Neural cell (in vitro differentiated cells): ENCODE measurements around the gene GALK2. TPM values are rescaled to one million over a fixed set of nuclear protein-coding genes. Genes with fewer than 3 reads are reported as not detected.

Experiments used
- H2AFZ ChIP-seq: fragments of 200-600, 300-800 bp; sonication (generic), shearing (Covaris generic); 2 replicates; pipeline ENCODE4 v1.6.0; 2014; ENCODE audit warnings: low read depth, mild to moderate bottlenecking, antibody characterized with exemption, low read length, moderate library complexity
- H3F3A ChIP-seq: fragments of 200-600 bp; shearing (Covaris generic); 2 replicates; pipeline ENCODE4 v1.6.1; 2016; ENCODE audit warnings: mild to moderate bottlenecking, moderate library complexity, mixed read lengths, antibody characterized with exemption, low read length; ENCODE audit not compliant: insufficient read depth, poor library complexity, severe bottlenecking
- H3K27ac ChIP-seq: fragments of 200-600, 300-800 bp; sonication (generic), shearing (Covaris generic); 2 replicates; pipeline ENCODE4 v1.5.1; 2014; ENCODE audit warnings: mild to moderate bottlenecking, low read length, moderate library complexity
- H3K27me3 ChIP-seq: fragments of 300-800, 200-600 bp; sonication (generic), shearing (Covaris generic); 2 replicates; pipeline ENCODE4 v1.6.0; 2014; ENCODE audit warnings: mild to moderate bottlenecking, low read depth, low read length, moderate library complexity; ENCODE audit not compliant: insufficient read depth
- H3K36me3 ChIP-seq: fragments of 300-800, 200-600 bp; sonication (generic), shearing (Covaris generic); 2 replicates; pipeline ENCODE4 v1.5.1; 2014; ENCODE audit warnings: mild to moderate bottlenecking, antibody characterized with exemption, low read length, moderate library complexity; ENCODE audit not compliant: insufficient read depth
- H3K4me2 ChIP-seq: fragments of 300-800, 200-600 bp; sonication (generic), shearing (Covaris generic); 2 replicates; pipeline ENCODE4 v1.6.0; 2014; ENCODE audit warnings: mild to moderate bottlenecking, low read length
- H3K4me3 ChIP-seq: fragments of 300-800, 200-600 bp; sonication (generic), shearing (Covaris generic); 2 replicates; pipeline ENCODE4 v1.5.1; 2014; ENCODE audit warnings: mild to moderate bottlenecking, low read length, moderate library complexity
- H3K79me2 ChIP-seq: fragments of 200-600 bp; shearing (Covaris generic); replicated peaks from 2 replicates; pipeline ENCODE4 v1.6.0; 2014; ENCODE audit warnings: mild to moderate bottlenecking, low read length, moderate library complexity; ENCODE audit not compliant: insufficient read depth
- H3K9ac ChIP-seq: fragments of 300-800, 200-600 bp; sonication (generic), shearing (Covaris generic); 2 replicates; pipeline ENCODE4 v1.6.1; 2016; ENCODE audit warnings: mild to moderate bottlenecking, low read length, mixed read lengths
- H3K9me2 ChIP-seq: fragments of 200-600 bp; shearing (Covaris generic); 2 replicates; pipeline ENCODE4 v1.6.1; 2016; ENCODE audit warnings: mild to moderate bottlenecking, low read length, mixed read lengths; ENCODE audit not compliant: insufficient read depth
- H3K9me3 ChIP-seq: fragments of 200-600, 300-800 bp; sonication (generic), shearing (Covaris generic); 2 replicates; pipeline ENCODE4 v1.6.1; 2016; ENCODE audit warnings: mild to moderate bottlenecking, mixed run types, low read length, moderate library complexity, mixed read lengths
- H4K20me1 ChIP-seq: fragments of 200-600 bp; shearing (Covaris generic); 2 replicates; pipeline ENCODE4 v1.6.1; 2016; ENCODE audit warnings: mild to moderate bottlenecking, mixed run types; ENCODE audit not compliant: insufficient read depth
- EP300 ChIP-seq: fragments of 450-650 bp; conservative IDR thresholded peaks from 2 replicates; pipeline ENCODE4 v1.6.1; 2014; ENCODE audit warnings: antibody characterized with exemption, mild to moderate bottlenecking, moderate library complexity; ENCODE audit not compliant: poor library complexity, severe bottlenecking
- EZH2 ChIP-seq: fragments of 200-600, 300-800 bp; shearing (Covaris generic), sonication (generic); IDR thresholded peaks from 2 replicates; pipeline ENCODE4 v1.6.1; 2014; ENCODE audit warnings: antibody characterized with exemption, low read length, borderline replicate concordance, mild to moderate bottlenecking; ENCODE audit not compliant: insufficient read depth, poor library complexity, severe bottlenecking
- MXI1 ChIP-seq: fragments of 450-650 bp; conservative IDR thresholded peaks from 2 replicates; pipeline ENCODE4 v1.6.1; 2014; ENCODE audit warnings: antibody characterized with exemption, mild to moderate bottlenecking; ENCODE audit not compliant: poor library complexity, severe bottlenecking
- POLR2AphosphoS5 ChIP-seq: IDR thresholded peaks from 2 replicates; pipeline ENCODE4 v1.6.1; 2012
- RAD21 ChIP-seq: fragments of 450-650 bp; conservative IDR thresholded peaks from 2 replicates; pipeline ENCODE4 v1.6.1; 2014; ENCODE audit warnings: antibody characterized with exemption, mild to moderate bottlenecking, moderate library complexity
- SMC3 ChIP-seq: fragments of 450-650 bp; conservative IDR thresholded peaks from 2 replicates; pipeline ENCODE4 v1.6.1; 2014; ENCODE audit warnings: antibody characterized with exemption, mild to moderate bottlenecking, moderate library complexity; ENCODE audit not compliant: poor library complexity
- TAF1 ChIP-seq: IDR thresholded peaks from 2 replicates; pipeline ENCODE4 v1.6.1; 2012; ENCODE audit warnings: low read depth
- polyA plus RNA-seq: library from polyadenylated mRNA; depleted of rRNA; stranded (reverse); fragments of >200 nt; gene quantifications from 2 replicates; pipeline ENCODE4 v1.2.3, GENCODE V29; 2014
- TF ChIP-seq, protein P1 (sequence below): IDR thresholded peaks from 2 replicates; pipeline ENCODE4 v1.6.1; 2012; ENCODE audit warnings: borderline replicate concordance
- TF ChIP-seq, protein P2 (sequence below): fragments of 450-650 bp; IDR thresholded peaks from 2 replicates; pipeline ENCODE4 v1.5.1; 2014; ENCODE audit warnings: antibody characterized with exemption, mild to moderate bottlenecking, moderate library complexity; ENCODE audit not compliant: poor library complexity, severe bottlenecking

Gene GALK2
- polyA plus RNA-seq, 1 donor from 2014 or later = 26.3 TPM

DNA sequence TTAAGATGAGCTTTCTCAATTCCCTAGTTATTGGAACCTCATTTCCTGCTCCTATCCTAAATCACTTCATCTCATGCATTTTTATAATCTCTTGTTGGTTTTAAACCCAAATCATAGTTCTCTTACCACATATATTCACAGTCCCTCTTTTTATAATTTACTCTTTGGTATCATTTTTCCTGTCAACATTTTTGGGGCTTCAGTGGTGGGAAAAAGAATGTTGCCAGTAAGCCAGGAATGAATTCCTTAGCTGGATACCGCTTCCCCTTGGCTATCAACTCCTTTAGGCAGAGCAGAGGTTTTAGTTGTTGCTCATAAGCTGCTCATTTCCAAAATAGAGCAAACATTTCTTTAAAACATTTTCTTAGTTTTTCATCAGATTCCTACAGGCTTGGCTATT, 112.3 kb downstream of the GALK2 start:
- Histone ChIP-seq H3K4me3 (no peak overlapping the region), H3K9me2 (no peaks in the 10 kb centered on the region), H3K4me2 (no peak overlapping the region), H3K79me2 (no peaks in the 10 kb centered on the region), H3K27me3 (no peaks in the 10 kb centered on the region), H2AFZ (no peak overlapping the region), H3K9me3 (no peaks in the 10 kb centered on the region), H4K20me1 (no peaks in the 10 kb centered on the region), H3F3A (no peaks in the 10 kb centered on the region), H3K36me3 (no peaks in the 10 kb centered on the region), H3K9ac (no peak overlapping the region), H3K27ac (no peak overlapping the region)
- TF ChIP-seq EZH2 = no peak
- TF ChIP-seq, protein P1, sequence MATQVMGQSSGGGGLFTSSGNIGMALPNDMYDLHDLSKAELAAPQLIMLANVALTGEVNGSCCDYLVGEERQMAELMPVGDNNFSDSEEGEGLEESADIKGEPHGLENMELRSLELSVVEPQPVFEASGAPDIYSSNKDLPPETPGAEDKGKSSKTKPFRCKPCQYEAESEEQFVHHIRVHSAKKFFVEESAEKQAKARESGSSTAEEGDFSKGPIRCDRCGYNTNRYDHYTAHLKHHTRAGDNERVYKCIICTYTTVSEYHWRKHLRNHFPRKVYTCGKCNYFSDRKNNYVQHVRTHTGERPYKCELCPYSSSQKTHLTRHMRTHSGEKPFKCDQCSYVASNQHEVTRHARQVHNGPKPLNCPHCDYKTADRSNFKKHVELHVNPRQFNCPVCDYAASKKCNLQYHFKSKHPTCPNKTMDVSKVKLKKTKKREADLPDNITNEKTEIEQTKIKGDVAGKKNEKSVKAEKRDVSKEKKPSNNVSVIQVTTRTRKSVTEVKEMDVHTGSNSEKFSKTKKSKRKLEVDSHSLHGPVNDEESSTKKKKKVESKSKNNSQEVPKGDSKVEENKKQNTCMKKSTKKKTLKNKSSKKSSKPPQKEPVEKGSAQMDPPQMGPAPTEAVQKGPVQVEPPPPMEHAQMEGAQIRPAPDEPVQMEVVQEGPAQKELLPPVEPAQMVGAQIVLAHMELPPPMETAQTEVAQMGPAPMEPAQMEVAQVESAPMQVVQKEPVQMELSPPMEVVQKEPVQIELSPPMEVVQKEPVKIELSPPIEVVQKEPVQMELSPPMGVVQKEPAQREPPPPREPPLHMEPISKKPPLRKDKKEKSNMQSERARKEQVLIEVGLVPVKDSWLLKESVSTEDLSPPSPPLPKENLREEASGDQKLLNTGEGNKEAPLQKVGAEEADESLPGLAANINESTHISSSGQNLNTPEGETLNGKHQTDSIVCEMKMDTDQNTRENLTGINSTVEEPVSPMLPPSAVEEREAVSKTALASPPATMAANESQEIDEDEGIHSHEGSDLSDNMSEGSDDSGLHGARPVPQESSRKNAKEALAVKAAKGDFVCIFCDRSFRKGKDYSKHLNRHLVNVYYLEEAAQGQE = no peak
- TF ChIP-seq, protein P2, sequence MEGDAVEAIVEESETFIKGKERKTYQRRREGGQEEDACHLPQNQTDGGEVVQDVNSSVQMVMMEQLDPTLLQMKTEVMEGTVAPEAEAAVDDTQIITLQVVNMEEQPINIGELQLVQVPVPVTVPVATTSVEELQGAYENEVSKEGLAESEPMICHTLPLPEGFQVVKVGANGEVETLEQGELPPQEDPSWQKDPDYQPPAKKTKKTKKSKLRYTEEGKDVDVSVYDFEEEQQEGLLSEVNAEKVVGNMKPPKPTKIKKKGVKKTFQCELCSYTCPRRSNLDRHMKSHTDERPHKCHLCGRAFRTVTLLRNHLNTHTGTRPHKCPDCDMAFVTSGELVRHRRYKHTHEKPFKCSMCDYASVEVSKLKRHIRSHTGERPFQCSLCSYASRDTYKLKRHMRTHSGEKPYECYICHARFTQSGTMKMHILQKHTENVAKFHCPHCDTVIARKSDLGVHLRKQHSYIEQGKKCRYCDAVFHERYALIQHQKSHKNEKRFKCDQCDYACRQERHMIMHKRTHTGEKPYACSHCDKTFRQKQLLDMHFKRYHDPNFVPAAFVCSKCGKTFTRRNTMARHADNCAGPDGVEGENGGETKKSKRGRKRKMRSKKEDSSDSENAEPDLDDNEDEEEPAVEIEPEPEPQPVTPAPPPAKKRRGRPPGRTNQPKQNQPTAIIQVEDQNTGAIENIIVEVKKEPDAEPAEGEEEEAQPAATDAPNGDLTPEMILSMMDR = no peak
- TF ChIP-seq MXI1 = no peak
- TF ChIP-seq SMC3 = no peak
- no peak for TF ChIP-seq POLR2AphosphoS5
- no peak for TF ChIP-seq TAF1
- TF ChIP-seq EP300 = no peak
- no peak for TF ChIP-seq RAD21

DNA sequence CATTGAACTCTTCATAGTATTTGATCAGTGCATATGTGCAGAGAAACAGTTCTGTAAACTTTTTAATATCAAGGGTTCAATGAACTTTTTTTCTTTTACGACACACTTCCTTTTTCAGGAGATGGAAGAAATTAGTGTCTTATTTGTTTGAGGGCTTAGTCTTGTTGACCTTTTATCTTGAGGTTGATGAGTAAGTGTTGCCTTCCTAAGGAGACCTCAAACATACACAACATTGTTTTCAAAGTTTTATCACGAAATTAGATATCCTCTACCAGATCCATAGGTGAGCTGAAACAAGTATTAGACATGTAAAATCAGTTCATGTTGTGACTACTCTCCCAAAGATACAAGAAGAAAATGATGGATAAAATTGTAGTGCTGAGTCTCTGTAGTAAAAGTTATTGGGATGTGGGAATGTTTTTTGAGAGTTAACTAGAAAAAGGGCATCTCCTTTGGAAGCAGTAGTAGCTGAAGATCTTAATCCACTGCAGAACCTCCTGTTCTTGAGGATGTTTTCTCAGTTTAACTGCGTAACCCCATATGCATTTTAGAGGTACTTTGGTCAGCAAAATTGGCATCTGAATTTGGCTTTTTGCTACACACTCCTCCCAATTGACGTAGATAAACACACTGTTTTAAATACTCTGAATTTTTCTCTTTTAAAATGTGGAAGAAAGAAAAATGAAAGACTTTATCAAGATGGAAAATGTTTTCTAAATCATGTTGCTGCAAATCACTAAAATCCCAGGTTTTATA, 116.8 kb downstream of the GALK2 start:
- Histone ChIP-seq H3K9me3 (no peaks in the 10 kb centered on the region), H3K4me2 (no peak overlapping the region), H3K9me2 (no peaks in the 10 kb centered on the region), H3K27me3 (no peaks in the 10 kb centered on the region), H3K9ac (no peak overlapping the region), H3K4me3 (no peak overlapping the region), H3F3A (no peaks in the 10 kb centered on the region), H3K27ac (no peak overlapping the region), H3K79me2 (no peaks in the 10 kb centered on the region), H2AFZ (no peak overlapping the region), H4K20me1 (no peaks in the 10 kb centered on the region), H3K36me3 (no peaks in the 10 kb centered on the region)
- TF ChIP-seq, protein P2 = no peak
- TF ChIP-seq MXI1 = no peak
- TF ChIP-seq EZH2 = no peak
